B cell (primary cell): ENCODE results near the gene FOXI2.

Source experiments
- CTCF ChIP-seq: fragments of 200-600 bp; IDR thresholded peaks from one replicate; pipeline ENCODE4 v1.8.0; 2022; ENCODE audit warnings: antibody characterized with exemption, mild to moderate bottlenecking
- EZH2 ChIP-seq: IDR thresholded peaks from 2 replicates; pipeline ENCODE4 v1.6.1; 2012; ENCODE audit warnings: borderline replicate concordance, low read depth, mild to moderate bottlenecking, moderate library complexity, low read length; ENCODE audit not compliant: insufficient read depth, poor library complexity, severe bottlenecking

- TF ChIP-seq EZH2, result no peak
- TF ChIP-seq CTCF, result no peak
Observed at GRCh38 chr10:127740596-127740995, 3.6 kb downstream of the FOXI2 start.
